GM19468 (cell line): ENCODE results near the gene CACNA1A.
"Not testable (repeated sequence)": the region's sequence is repeated elsewhere in the genome, so short reads cannot be mapped to it uniquely, and the experiment has no call there.

Experiments
- ATAC-seq: cut with Tn5 transposase; IDR thresholded peaks from one replicate; pipeline ENCODE4 v1.9.1; 2021; ENCODE audit warnings: mild to moderate bottlenecking, moderate library complexity, moderate number of reproducible peaks; ENCODE audit not compliant: unreplicated experiment; ENCODE audit errors: extremely low read depth

Gene CACNA1A

DNA sequence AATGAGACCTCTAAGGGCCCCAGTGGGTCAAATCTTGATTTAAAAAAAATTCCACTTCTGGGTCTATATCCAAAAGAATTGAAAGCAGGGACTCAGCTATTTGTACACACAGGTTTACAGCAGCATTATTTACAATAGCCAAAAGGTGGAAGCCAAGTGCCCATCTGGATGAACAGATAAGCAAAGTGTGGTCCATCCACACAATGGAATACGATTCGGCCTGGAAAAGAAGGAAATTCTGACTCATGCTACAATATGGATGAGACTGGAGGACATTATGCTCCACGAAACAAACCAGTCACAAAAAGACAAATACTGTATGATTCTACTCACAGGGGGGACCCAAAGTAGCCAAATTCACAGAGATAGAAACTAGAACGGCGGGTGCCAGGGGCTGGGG is 76.7 kb downstream of the CACNA1A start:
- ATAC-seq = no peak

DNA sequence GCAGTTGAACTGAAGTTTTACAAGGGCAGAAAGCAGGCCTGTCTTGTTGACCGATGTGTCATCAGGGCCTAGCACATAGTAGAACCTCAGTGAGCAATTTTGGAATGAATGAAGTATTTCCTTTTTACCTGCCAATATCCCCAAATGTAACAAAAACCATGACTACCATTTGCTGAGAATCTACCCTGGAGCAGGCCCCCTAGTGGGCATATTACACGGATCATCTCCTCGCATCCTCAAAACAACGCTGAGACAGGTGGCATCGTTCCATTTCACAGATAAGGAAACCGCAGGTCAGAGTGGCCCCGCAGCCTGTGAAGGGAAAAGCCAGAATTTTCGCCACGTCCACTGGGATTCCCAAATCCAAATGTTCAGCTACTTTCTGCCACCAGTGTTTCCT is 77.9 kb downstream of the CACNA1A start:
- ATAC-seq = no peak

DNA sequence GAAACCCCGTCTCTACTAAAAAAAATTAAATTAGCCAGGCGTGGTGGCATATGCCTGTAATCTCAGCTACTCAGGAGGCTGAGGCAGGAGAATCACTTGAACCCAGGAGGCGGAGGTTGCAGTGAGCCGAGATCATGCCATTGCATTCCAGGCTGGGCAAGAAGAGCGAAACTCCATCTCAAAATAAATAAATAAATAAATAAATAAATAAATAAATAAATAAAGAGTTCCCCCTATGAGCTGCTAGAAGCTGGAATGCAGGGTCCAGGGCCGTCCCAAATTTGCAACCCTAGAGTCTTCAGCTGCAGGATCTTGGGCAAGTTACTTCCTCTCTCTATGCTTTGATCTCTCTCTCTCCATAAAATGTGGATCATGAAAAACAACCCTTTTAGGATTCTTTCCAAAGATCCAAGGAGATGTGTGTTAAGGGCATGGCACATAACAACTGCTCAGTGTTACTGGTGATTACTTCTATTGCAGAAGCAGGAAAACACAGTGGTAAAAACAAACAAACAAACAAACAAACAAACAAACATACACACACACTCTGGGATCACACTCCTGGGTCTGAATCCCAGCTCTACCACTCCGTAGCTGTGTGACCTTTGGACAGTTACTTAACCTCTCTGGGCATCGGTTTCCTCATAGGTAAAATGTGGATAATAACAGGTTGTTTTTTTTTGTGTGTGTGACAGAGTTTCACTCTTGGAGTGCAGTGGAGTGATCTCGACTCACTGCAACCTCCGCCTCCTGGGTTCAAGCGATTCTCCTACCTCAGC is 78.8 kb downstream of the CACNA1A start:
- ATAC-seq = no peak

DNA sequence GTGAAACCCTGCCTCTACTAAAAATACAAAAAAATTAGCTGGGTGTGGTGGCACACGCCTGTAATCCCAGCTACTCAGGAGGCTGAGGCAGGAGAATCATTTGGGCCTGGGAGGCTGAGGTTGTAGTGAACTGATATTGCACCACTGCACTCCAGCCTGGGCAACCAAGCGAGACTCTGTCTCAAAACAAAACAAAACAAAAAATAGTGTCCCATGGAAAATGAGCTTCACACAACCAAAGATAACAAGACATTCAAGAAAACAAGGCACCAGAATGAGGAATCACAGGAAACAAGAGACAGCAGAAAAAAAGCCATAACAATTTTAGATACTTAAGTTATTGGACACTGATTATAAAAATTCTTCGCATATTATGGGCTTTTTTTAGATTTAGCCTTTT is 80.4 kb downstream of the CACNA1A start:
- not testable (repeated sequence) for ATAC-seq

DNA sequence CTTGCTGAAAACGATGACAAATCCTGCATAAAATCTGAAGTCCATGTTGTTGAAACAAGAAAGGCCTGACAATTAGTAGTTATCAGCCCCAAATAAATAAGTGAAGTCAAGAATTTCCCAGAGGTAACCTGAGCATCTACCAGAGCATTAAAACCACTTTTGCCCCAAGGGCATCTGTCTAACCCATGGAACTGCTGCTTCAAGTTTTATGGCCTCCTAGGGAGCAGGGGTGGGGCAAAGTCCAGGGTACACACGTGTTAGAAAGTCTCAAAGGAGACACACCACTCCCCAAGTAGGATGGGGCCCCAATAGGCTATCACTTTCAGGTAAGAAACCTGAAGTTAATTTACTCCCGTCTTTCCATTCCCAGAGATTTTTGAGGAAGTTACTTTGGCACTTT is 81.1 kb downstream of the CACNA1A start:
- no peak for ATAC-seq

DNA sequence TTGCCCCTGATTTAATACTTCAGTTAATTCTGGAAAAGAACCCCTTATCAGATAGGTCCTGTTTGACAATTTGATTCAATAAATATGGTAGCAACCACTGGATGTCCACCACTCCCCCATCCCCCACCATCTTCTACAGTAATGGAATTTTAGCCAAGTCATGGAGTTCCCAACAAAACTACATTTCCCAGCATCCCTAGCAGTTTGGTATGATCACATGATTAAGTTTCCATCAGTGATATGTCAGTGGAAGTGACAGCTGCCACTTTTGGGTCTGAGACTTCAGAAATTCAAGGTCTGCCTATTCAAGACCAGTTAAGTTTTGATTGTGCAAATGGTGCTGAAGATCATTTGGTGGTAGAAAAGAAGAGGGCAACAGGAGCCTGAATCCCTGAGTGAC is 85.5 kb downstream of the CACNA1A start:
- no peak for ATAC-seq

DNA sequence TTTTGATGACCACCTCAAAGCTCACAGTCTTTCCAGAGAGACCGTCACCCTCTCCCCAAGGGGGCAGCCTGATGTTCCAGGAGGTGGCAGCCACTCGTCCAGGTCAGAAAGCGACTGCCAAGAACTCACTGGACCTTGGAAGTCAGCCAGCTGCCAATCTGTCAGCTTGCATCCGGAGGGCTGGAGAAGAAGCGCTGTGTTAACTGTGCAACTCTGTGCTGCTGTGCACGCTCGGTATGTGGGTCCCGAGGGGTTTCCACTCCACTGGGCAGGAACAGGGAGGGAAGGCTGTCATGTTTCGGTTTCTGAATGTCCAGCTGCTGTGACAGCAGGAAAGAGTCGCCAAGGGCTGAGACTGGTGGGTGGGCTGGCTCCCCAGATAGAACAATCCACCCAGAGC is 89.2 kb downstream of the CACNA1A start:
- no peak for ATAC-seq

DNA sequence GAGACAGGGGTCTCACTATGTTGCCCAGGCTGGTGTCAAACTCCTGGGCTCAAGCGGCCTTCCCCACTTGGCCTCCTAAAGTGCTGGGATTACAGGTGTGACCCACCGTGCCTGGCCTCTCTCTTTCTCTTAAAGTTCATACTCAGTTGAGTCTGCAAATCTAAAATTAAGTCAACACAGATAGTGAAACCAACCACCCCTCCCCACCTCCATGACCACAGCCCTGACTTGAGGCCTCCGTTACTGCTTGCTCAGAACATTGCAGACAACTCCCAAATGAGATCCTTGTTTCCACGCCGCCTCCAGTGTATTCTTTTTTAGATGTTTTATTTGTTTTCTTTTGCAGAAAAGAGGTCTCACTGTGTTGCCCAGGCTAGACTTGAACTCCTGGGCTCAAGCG is 94.4 kb downstream of the CACNA1A start:
- no peak for ATAC-seq

DNA sequence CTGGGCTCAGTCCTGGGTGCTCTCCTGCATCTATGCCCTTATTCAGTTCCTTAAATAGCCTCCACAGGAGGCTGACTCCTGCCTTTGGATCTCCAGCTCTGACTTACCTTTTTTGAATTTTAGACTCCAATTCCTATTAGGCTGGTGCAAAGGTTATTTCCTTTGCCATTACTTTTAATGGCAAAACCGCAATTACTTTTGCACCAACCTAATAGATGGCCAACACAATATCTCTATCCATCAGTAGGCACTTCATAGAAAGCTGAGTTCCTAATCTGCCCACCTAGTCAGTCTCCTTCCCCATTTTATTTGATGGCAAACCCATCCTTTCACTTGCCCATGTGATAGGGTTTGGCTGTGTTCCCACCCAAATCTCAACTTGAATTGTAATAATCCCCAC is 95.3 kb downstream of the CACNA1A start:
- no peak for ATAC-seq

DNA sequence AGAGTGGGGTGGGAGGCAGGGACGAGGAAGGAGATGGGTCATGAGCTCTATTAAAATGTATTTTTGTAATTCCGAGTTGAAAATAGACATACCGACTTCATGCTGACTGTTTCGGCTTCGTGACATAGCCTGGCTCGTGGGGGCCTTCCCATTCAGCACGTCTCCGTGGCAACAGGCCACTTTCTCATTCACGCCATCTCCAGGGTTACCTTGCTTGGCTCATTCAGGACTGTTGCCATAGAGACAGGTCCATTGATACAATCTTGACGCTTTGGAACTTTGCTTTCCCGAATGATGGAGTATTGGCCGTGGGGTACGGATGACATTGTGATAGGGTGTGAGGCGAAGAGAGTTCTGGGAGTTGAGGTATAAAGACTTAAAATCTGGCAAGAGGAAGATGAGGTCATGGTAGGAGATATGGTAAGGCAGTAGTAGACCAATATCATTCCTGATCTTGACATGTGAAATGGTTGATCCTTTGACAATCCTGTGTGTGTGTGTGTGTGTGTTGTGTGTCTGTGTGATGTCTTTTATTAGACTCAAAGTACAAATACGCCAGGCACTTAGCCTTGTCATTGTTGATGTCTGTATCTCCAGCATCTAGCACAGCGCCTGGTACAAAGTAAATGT is 97.3 kb downstream of the CACNA1A start:
- ATAC-seq = no peak

DNA sequence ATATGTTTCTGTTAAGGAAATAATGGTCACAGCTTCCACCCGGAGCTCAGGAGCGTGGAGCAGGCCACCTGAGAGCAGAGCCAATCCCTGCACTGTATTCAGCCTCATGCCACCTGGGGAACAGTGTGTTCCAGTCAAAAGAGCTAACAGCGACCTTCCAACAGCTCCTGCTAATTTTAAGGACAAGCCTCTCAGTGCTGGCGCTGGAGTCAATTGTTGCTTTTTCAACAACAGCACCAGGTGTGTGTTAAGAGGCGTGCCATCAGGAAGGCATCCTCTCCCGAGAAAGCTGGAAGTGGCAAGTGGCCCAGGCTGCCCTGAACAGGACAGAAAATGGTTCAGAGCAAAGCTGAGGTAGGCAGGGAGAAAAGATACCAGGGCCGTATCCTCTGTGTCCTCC is 102.0 kb downstream of the CACNA1A start:
- ATAC-seq = no peak

DNA sequence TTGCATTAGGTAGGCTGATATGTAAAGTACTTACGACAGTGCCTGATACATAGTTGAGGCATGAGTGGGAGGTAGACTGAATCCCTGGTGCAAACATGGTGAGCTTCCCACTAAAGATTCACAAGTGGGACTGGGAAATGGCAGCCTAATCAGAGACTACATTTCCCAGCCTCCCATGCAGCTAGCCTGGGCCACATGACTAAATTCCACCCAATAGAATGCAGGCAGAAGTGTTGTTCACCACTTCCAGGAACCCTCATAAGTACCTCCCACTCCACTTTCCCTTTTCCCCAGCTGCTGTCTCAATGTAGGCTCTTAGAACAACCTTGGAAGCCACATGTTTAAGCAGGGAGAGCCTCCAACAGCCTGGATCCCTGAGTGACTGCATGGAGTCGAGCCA is 104.9 kb downstream of the CACNA1A start:
- no peak for ATAC-seq

DNA sequence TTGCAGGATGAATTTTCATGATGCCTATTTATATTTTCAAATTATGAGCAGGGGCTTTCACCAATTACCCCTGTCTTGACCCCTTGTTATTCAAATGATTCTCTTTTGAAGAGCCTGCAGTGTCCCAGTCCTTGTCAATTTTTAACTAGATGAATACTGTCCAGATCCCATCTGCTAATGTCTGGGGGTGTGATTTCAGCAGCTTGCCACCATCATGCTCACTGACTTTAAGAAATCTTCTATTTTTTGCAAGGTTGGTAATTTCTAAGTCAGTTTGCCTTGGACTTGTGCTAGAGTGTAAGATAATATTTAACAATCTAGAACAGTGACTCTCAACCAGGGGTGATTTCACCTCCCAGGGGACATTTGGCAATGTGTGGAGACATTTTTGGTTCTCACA is 106.0 kb downstream of the CACNA1A start:
- no peak for ATAC-seq

DNA sequence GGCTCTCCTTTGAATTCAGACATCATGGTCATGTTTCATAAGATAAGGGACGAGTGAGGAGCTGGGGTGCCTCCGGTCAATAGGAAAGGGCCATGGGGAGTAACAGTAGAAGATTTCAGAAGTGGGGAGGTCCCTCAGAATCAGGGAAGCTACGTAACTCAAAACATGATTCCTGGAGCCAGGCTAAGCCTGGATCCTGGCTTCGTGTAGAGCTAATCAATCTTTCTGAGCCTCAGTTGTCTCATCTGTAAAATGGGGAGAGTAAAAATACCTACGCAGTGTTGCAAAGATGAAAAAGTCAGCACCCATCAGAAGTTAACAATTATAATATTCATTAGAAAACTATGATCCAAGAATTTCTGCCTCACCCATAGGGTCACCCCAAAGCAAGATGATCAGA is 106.5 kb downstream of the CACNA1A start:
- no peak for ATAC-seq

DNA sequence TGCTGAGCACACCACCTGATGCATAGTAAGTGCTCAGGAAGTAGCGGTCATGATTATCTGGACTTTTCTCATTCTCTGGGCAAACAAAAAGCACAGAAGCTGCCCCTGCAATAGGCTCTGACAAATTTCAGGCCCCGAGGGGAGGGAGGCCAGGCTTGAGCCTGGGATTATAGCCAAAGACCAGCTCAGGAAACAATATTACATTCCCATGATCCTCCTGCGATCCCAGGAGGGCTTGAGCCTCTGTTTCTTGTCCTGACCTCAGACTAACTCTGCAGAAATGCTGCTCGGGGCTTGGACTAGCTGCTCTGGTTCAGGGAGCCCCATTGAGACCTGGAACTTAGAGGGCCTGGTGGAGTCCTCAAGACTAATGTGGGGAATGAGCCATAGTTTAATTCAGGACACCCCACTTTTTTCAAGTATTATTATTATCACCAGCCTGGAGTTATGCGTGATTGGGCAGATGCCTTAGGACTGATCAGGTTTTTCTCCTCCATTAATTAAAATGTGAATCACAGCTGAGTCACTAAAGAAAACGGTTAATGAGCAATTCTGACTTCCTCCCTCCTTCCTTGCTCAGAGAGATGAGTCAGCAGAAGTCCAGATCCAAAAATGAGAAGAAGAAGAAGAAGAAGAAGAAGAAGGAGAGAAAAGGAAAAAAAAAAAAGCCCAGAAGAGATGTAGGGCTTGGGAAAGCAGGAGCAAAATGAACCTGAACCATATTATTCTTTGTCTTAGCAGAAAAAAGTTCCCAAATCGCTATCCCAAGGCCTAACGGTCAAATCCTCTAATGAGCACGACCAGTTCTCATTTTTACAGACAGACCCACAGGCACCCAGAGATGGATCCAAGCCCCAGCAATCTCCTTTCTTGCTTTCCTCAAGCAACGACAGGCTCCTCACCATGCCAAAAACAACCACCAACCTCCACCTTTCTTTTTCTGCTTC is 107.2 kb downstream of the CACNA1A start:
- no peak for ATAC-seq

DNA sequence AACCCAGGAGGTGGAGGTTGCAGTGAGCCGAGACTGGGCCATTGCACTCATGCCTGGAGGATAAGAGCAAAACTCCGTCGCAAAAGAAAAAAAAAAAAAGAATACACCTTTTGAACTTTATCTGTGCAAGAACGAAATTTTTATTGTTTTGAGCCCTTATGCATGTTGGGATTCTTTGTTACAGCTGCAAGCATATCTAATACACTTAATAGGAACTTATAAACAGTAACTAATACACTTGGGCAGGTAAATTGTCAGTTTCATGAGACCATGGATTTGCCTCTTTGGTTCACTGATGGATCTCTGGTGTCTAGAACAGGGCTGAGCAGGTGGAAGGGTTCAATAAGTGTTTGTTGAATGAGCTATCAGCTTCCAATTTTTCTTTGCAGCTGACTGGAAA is 108.1 kb downstream of the CACNA1A start:
- ATAC-seq = no peak

DNA sequence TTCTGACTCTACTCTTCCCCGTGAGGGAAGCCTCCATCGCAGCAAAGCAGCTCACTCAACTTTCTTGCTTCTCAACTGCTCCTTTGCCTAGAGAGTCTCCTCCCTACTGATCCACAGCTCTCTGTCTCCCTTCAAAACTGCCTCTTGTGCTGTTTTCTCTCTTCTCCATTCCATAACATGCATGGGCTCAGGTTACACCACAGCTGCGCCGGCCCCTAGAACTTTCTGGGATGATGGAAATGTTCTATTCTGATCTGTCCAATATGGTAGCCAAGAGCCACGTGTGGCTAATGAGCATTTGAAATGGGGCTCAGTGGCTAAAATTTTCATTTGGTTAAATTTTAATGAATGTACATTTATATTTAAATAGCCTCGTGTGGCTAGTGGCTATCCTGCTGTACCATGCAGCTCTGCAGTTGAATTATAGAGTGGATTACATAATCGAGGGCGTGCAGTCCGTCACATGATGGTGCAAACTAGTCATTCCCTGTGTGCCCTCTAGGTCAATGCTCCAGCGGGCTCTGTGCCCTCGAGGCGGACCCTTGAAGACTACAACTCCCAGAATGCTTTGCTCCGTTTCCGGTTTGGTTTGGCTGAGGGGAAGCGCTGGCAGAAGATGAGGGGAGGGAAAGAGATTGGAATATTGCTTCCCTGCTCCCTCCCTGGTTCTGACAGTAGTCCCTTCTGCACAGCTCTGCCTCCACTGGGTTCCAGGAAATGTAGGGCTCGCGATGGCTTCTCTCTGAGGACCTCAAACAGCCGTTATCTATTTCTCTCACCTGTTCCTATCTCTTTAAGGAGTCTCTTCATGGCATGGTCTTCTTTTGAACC is 109.8 kb downstream of the CACNA1A start:
- no peak for ATAC-seq

DNA sequence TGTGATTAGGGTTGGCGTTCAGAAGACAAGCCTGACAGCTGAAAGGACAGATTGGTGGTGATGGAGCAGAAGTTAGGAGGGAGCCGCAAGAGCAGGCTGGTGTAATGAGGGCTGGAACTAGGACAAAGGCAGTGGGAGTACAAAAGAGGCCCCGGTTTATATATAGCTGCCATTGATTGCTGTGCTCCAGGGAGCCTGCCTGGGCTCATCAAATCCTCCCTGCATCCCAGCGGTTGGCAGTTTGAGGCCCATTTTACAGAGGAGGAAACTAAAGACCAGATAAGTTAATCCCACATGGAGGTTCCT is 123.7 kb downstream of the CACNA1A start:
- no peak for ATAC-seq

DNA sequence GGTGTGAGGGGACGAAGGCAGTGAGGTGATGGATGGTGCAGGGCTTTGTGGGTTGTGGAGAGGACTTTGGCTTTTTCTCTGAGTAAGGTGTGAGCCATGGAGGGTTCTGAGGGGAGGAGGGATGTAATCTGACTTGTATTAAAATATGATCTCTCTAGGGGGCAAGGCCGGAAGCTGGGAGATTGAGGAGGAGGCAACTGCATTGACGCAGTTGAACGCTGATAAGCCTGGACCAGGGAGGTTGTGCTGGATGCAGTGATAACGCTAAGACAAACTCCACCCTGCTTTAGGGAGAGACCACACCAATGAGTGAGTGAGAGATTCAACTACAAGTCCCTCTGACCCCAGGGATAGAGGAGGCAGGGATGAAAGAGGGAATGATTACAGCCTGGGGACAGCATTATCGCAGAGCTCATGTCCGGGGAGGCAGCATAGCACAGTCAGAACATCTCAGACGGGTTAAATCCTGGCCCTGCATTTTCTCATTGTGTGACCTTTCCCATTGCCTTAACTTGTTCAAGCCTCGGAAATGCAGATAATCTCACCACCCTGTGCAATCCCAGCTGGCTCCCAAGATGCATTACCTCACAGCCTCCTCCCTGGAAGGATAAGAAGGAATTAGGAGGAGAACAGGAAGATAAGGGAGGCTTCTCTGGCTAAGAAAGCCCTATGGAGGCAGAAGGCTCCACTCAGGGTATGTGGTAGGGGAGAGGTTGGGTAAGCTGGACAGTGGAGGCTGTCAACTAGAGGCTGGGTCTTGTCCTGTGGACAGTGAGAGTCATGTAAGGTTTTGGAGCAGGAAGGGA is 124.2 kb downstream of the CACNA1A start:
- no peak for ATAC-seq

DNA sequence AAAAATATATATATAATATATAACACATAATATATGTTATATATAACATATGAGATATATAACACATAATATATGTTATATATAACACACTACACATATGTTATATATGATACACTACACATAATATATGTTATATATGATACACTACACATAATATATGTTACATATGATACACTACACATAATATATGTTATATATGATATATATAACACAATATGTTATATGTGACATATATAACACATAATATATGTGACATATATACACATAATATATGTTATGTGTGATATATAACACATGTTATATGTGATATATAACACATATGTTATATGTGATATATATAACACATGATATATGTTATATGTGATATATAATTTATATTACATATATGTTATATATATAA is 129.7 kb downstream of the CACNA1A start:
- no peak for ATAC-seq
